Hematopoietic multipotent progenitor cell (in vitro differentiated cells): ENCODE measurements around the gene SLTM. TPM values are rescaled to one million over a fixed set of nuclear protein-coding genes. Genes with fewer than 3 reads are reported as not detected.
"Not testable (repeated sequence)": the region's sequence is repeated elsewhere in the genome, so short reads cannot be mapped to it uniquely, and the experiment has no call there.

ENCODE experiments used
- DNase-seq, 3 donors: peaks; one replicate each; pipeline ENCODE4 v3.0.0-alpha.2; 2011 to 2015; ENCODE audit warnings: low read depth in 2 of 3, low spot score in 2 of 3
- total RNA-seq: library from RNA; depleted of rRNA; stranded (reverse); fragments of >200 nt; gene quantifications from one replicate; pipeline ENCODE4 v1.2.3, GENCODE V29; 2012

Gene SLTM
- total RNA-seq, 1 donor, result 50.9 TPM

DNA sequence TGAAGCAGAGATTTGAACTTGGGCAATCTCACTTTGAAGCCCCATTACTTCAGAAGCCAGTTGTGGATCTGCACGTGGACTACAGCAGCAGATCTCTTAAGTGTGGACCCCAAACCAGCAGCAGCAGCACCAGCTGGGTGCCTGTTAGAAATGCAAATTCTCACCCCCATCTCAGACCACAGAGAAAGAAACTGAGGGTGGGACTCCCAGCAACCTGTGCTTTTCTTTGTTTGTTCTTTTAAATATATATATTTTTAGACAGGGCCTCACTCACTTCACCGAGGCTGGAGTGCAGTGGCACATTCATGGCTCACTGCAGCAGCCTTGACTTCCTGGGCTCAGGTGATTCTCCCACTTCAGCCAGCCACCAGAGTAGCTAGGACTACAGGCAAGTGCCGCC, 53.2 kb downstream of the SLTM start:
- no peak for DNase-seq

DNA sequence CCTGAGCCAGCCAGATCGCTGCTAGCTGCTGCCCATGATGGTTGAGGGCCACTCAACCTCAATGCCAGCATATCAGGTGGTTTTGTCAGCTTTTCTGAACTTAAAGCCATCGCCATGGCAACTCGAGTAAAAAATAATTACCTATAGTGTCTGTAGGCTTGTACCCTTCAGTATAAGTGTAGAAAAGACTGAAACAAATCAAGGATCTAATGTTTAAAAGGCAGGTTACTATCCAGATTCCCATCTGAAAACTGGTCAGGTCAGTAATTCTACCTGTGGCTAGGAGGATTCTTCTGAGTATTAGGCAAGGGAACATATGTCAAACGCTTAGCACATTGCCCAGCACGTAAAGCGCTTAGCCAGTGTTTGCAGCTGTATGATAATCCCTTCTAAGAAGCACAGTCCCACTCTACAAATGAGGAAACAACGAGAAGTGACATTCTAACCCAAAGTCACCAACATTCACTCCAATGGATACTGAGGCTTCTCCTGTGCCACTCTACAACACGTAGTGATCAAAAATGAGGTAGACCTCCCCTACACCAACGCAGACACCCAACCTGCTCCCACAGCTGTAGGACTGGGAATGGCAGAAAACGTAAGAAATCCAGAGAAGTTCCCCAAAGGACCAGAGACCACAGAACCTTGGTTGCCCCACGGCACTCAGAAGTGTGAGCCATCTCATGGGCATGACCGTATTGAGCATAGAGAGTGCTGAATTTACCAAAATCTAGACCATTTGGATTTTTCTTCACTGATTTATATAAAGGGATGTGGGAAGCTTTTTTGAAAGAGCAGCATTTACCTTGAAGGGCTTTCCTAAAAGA, 55.3 kb downstream of the SLTM start:
- DNase-seq, result no peak

DNA sequence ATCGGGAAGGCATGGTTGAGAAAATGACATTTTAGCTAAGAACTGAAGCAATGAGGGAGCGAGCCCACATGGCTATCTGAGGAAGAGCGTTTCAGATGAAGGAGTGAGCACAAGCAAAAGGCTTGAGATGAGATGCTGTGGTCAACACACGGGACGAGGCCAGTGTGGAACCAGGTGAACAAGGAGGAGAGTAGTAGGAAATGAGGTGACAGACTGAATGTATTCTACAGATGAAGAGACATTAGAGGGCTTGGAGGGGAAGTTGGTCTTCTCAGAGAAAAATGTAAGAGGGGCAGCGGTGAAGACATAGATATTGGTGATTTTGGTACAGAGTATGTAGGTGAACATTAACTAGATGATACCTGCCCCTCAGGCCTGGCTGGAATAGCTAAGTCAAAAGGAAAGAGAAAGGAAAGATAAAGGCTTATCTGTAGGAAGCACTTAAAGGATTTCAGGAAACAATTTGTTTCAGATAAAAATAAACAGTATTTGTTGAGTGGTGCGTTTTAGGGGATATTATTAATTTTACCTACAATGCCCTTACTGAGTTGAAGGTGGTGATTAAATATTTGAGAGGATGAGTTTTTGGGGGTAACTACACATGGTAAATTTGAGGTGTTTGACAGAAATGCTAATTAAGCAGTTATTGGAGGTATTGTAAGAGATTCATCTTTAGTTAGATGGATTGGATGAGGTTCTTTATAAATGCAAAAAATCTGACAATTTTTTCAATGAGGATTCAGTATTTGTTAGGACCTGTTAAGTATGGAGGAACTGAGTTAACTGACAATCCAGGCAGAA, 57.0 kb downstream of the SLTM start:
- DNase-seq, result no peak

DNA sequence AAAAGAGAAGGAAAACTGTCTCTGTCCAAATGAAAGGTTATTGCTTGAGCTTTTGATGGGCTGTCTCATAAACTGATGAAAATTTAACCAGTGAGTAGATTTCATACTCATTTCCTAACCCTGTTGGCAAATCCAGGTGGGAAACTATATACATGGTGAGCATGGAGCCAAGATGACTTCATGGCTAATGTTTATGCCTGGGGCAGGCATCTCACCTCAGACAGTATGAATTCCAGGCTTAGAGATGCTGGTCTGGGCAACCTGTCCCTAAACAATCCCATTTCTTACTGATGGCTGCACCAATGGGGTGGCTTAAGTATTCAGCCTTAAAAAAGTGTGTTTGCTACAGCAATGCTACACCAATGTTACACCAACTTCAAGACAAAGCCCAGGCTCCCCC, 58.1 kb downstream of the SLTM start:
- no peak for DNase-seq

DNA sequence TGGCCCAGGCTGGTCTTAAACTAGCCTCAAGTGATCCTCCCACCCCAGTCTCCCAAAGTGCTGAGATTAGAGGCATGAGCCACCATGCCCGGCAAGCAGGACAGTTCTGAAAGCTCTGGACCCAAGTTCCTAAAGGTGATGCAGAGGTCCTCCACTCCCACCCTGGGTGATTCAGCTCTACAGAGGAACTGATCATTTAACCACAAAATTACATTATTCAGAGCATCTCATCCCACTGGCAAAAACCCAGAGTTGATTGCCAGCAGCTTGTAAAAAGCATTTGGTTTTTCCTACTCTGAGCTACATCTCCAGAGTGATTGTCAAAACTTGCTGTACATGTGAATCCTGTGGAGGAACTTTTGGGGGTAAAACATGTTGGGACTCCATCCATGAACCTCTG, 60.2 kb downstream of the SLTM start:
- no peak for DNase-seq

DNA sequence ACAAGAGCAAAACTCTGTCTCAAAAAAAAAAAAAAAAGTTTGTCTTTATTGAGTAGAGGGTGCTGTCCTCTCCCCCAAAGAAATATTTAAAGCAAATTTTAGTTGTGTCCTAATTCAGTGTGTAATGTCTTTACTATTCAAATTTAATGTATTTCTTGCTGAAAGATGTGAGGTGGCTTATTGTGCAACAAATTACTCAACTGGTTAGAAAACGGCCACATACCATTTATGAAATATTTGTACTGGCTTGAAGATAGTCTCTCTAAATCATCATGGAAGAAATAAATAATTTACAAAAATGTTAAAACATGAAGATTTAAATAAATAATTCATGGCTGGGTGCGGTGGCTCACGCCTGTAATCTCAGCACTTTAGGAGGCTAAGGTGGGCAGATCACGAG, 63.0 kb downstream of the SLTM start:
- no peak for DNase-seq

DNA sequence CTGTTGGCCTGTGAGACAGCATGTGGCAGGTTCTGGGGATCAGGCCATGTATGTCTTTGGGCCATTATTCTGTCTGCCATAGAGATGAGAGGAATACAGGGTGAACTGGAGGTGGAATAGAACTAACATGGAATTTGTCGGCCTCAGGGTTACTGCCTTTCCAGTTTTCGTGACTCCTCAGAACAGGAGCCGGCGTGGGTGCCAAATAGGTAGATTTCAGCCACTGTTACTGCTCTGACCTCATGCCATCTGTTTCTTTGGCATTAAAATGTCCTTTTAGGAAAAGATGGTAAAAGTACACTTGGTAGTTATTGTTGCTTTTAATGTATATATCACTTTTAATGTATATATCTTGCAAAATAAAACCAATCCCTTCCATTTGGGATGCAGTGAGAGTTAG, 65.6 kb downstream of the SLTM start:
- no peak for DNase-seq

DNA sequence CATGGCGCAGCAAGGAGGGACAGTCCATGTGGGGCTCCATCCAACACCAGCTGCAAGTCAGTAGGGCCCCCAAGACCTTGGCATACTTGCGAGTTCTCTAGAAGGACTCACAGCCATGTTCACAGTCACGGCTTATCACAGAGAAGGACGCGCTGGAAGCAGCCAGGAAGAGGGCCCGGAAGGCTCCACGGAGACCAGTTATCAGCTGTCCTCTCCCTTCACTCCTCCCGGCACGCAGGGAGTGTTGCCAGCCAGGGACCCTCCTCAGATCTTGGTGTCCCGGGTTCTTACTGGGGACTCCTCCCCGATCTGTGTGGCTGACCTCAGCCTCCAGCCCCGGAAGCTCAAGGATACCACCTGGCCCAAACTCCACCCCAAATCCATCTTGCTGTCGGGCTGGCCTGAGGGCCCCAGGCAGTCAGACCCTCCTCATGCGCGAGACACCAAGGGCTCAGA, 68.0 kb downstream of the SLTM start:
- no peak for DNase-seq

DNA sequence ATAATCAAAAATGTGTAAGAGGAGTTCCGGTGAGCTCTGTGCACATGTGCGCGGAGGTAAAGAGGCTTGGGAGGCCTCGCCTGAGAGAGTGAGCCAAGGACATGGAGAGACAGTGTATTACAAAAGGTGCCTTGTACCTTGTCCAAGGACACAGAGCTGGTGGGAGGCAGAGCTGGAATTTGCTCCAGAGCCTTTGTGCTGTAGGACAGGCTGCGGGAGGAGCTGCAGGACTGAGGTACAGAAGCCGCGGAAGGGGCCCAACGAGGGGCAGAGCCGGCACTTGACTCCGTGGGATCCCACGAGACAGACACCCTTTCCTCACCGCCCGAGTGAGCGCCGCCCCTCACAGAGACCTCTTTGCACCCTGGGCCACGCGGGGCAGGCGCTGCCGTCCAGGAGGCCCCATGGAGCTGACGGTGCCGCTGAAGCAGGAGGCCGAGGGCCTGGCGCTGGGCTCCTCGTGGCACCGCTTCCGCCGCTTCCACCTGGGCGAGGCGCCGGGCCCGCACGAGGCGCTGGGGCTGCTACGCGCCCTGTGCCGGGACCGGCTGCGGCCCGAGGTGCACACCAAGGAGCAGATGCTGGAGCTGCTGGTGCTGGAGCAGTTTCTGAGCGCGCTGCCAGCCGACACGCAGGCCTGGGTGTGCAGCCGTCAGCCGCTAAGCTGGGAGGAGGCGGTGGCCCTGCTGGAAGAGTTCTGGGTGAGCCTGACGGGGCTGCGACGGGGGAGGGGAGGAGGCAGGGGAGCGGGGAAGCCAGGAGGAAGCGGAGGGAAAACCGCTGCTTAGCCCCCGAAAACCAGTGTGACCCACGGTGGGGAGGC, 68.7 kb downstream of the SLTM start:
- peak in 2 of 3 donors; percentile 10 to 23 for DNase-seq

DNA sequence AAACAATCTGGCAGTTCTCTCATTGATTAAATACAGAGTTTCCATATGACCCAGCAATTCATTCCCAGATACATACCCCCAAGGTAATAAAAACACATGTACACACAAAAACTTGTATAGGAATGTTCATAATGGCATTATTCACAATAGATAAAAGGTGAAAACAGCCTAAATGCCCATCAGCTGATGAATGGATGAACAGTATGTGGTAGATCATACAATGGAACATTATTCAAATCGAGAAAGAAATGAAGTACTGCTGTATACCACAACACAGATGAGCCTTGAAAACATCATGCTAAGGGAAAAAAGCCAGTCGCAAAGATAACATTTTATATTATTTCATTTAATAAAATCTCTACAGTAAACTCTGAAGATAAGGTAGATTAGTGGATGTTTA, 71.2 kb downstream of the SLTM start:
- DNase-seq, result no peak

DNA sequence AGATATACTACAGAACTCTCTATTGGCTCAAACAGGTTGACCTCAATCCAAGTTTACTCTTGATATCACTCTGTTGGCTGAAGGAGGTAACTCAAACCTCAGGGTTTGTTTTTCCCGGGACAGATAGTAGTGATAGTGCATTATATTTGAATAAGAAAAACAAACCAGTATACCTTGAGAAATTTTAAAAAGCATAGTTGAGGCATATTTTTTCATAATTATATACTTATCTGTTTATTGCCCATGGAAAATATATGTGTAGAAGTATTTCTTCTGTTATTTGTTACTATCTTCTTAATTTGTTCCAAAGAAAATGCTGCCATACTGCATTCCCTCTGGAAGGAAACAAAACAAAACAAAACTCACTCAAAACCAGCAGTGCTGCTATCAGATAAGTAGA, 76.9 kb downstream of the SLTM start:
- not testable (repeated sequence) for DNase-seq

DNA sequence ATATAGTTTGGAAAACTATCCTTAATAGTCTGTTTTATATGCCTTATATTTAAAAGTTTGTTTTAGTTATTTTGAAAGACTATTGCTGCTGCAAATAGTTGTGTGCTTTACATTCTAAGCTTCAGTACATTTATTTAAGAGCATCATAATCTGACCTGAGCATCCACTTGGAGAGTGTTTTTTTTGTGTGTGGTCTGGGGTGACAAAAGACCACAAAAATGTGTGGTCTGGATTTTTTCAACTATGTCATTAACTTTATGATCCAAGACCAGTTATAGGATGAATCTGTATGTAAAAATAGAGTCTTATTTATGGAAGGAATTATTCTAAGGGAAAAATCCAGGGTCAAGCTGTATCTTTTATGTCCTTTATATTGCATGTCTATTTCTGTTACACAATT, 77.4 kb downstream of the SLTM start:
- DNase-seq, result no peak

DNA sequence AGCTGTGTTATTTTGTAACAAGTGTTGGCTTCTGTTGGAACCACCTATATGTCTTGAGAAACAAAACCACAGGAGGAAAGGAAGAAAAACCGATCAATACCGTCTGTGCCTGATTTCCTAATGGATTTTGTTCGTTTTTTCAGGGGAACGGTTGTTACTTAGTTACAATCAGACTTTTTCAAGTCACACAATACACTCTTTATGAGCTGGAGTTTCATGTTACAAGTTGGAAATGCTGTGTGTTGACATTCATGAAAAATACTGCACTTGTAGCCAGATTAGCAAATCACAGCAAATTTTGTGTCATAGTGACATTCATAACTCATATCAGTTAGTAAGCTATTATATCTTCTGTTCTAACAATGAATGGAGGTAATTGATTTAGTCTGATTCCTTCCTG, 78.9 kb downstream of the SLTM start:
- no peak for DNase-seq

DNA sequence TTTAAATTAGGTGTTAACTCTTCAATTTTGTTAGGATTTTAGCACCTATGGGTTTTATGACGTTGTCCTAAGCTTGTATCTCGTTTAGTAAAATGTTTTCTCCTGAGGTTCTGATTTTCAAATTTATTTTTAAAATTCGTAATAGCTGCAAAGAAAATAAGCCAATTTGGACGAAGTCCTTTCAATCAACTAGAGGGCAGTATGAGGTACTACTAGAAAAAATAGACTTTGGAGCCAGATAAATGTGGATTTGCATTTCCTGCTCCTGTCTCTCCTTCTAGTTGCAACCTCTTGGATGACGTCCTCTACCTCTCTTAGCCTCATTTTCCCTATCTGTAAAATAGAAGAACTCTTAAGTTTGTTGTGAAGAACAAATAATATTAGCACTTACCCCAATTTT, 81.1 kb downstream of the SLTM start:
- DNase-seq, result peak in 1 of 3 donors; percentile 19

DNA sequence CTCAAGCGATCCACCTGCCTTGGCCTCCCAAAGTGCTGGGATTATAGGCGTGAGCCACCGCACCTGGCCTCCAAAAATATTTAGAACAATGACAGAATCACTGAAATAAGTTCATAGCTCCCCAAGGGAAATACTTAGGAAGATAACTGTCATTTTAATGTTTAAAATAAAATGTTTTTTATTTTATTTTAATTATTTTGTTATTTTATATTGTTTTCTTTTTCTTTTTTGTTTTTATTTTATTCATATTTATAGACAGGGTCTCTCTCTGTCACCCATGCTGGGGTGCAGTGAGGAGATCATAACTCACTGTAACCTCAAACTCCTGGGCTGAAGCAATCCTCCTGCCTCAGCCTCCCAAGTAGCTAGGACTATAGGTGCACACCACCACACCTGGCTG, 82.3 kb downstream of the SLTM start:
- DNase-seq, result not testable (repeated sequence)

DNA sequence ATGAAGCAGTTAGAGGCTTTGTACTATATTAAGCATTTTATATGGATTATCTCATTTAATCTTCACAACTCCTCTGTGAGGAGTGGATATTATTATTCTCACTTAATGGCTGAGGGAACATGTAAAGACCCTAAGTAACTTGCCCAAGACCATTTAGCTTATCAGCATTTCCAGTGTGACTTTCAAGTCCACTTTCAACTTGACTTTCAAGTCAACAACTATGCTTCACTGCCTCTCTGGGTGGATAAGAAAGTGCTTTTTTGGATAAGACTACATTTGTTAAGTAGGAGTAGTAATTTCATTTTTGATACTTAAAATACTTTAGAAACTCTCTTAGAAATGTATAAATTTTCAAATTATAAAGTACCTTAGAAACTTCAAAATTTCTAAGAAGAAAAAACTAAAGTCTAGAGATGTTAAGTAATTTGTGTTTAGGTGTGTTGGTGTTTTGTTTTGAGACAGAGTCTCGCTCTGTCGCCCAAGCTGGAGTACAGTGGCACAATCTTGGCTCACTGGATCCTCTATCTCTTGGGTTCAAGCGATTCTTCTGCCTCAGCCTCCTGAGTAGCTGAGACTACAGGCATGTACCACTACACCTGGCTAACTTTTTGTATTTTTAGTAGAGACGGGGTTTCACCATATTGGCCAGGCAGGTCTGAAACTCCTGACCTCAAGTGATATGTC, 90.6 kb downstream of the SLTM start:
- no peak for DNase-seq

DNA sequence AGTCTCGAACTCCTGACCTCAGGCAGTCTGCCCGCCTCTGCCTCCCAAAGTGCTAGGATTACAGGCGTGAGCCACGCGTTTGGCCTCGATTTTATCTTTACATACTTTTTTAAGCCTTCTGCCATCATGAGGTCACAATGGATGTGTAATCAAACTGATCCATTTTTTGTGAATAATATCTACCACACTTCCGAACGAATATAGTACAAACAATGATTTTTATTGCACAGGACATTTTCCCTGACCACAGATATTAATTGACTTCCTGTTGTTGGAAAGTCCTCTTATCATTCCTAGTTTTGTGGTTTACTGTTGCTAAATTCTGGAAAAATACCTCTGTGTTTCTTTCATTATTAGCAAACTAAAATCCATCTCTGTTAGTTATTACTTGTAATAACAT, 93.4 kb downstream of the SLTM start:
- no peak for DNase-seq

DNA sequence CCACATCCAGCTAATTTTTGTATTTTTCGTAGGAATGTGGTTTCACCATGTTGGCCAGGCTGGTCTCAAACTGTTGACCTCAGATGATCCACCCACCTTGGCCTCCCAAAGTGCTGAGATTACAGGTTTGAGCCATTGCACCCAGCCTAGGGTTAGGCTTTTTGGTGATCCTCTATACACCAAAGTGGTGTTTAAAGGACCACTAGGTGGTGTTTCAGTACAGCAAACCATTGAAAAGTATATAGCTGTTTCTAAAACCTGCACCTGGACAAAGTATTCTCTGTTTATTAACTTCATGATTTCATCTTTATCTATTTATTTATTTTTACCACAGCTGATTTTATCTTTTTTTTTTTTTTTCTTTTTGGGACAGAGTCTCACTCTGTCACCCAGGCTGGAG, 94.0 kb downstream of the SLTM start:
- DNase-seq, result peak in 2 of 3 donors; percentile 5 to 21

DNA sequence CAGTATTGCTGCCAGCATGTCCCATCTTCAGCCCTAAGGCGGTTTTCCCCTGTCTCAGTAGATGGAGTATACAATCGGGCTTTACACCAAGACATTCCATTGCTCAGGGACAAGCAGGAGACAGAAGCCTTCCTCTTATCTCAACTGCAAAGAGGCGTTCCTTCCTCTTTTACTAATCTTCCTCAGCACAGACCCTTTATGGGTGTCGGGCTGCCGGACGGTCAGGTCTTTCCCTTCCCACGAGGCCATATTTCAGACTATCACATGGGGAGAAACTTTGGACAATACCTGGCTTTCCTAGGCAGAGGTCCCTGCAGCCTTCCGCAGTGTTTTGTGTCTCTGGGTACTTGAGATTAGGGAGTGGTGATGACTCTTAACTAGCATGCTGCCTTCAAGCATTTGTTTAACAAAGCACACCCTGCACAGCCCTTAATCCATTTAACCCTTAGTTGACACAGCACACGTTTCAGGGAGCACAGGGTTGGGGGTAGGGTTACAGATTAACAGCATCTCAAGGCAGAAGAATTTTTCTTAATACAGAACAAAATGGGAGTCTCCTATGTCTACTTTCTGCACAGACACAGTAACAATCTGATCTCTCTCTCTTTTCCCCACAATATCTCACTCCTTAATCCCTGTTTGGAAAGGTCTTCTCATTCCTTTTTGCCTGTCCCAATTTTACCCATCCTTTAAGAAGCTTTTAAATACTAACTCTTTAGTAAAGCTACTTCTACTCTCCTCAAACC, 99.6 kb downstream of the SLTM start:
- peak in 2 of 3 donors; percentile 11 to 18 for DNase-seq

DNA sequence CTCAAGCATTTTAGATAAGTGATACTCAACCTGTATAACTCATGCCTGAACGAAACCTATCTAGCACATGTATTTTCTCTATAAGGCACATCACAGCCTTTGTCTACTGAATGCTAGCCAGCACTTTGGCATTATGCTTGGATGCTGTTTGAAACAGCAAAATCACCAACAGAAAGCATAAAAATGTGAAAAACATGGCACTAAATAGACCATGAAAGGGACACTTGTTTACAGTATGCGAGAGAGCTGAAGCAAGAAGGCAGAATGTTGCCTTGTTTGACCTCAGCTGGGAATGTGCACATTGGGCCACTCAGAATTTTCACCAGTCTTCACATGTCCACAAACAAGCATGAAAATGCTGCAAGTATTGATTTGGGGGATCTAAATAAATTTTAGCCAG, 102.9 kb downstream of the SLTM start:
- DNase-seq, result no peak
